ENCODE data around the gene PRKN. TPM values are rescaled to one million over a fixed set of nuclear protein-coding genes. Genes with fewer than 3 reads are reported as not detected.
"Not testable (repeated sequence)": the region's sequence is repeated elsewhere in the genome, so short reads cannot be mapped to it uniquely, and the experiment has no call there.

The PRKN gene
- total RNA-seq, 1 experiment from 2014 or later: 1.2 TPM

DNA sequence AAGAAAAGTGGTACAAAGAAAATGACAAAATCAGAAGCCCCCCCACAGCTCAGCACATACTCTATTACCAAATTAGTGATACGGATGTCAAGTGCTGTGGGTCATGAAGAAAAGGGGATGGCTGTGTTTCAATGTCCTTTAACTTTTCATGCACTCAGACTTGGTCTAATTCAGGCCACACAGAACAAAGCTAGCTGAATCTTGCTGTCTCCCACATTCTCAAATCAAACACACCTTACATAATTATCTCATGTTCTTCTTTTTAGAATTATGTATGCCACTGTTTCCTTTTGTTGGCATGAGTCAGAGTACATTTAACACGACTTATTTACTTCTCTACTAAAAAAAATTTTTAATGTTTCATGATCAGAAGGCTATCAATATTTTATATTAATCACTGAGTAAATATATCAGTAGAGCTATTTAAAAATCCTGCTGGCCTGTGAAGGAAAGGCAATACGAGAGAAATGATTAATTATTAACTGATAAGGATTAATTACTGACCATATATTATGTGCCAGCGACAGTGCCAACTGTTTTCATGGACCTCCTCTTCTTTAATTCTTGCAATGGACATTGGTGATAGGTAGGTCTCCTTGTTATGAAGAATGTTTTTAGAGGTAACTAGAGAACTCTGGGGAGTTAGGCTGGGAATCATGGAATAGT is 857.2 kb downstream of the PRKN start:
- DNase-seq (ENCODE audit: low spot score): no peak
- BruUV-seq (replicated peaks): no TSS peak
- ChIA-PET CTCF (no interaction called here), POLR2A (ENCODE audit: low non-redundant PET) (no interaction called here)
- Histone ChIP-seq H3K36me3 (ENCODE audit: insufficient read depth, low read length, poor library complexity, severe bottlenecking) (no peaks in the 10 kb centered on the region), H3K27ac (ENCODE audit: low read depth, low read length, poor library complexity, severe bottlenecking) (no peak overlapping the region), H3K4me3 (ENCODE audit: low read depth, low read length, poor library complexity, severe bottlenecking) (no peak overlapping the region), H3K4me1 (ENCODE audit: insufficient read depth, low read length, poor library complexity, severe bottlenecking) (no peaks in the 10 kb centered on the region), H3K9me3 (ENCODE audit: low read depth, low read length, poor library complexity, severe bottlenecking) (no peaks in the 10 kb centered on the region), H3K27me3 (replicated peaks; ENCODE audit: insufficient read depth, low read depth, low read length, poor library complexity) (no peaks in the 10 kb centered on the region)
- no peak for TF ChIP-seq EZH2 (IDR thresholded peaks at IDR 0.05; ENCODE audit: borderline replicate concordance, low read depth, low read length, poor library complexity, severe bottlenecking)
- TF ChIP-seq CTCF (conservative IDR thresholded peaks at IDR 0.05; ENCODE audit: low read depth, low read length): no peak
- intact Hi-C loops (cut with micrococcal nuclease; ENCODE audit: unreplicated experiment): no loop called here

- no TSS peak for BruUV-seq (replicated peaks)
- ChIA-PET CTCF (no interaction called here), POLR2A (ENCODE audit: low non-redundant PET) (no interaction called here)
- H3K9me3 ChIP-seq (ENCODE audit: low read depth, low read length, poor library complexity, severe bottlenecking): no peaks in the 10 kb centered on the region
- no peak overlapping the region for H3K27ac ChIP-seq (ENCODE audit: low read depth, low read length, poor library complexity, severe bottlenecking)
- H3K4me1 ChIP-seq (ENCODE audit: insufficient read depth, low read length, poor library complexity, severe bottlenecking): no peaks in the 10 kb centered on the region
- TF ChIP-seq CTCF (conservative IDR thresholded peaks at IDR 0.05; ENCODE audit: low read depth, low read length): no peak
- TF ChIP-seq EZH2 (IDR thresholded peaks at IDR 0.05; ENCODE audit: borderline replicate concordance, low read depth, low read length, poor library complexity, severe bottlenecking): no peak
- no peak for DNase-seq (ENCODE audit: low spot score)
- intact Hi-C loops (cut with micrococcal nuclease; ENCODE audit: unreplicated experiment): no loop called here
- H3K36me3 ChIP-seq (ENCODE audit: insufficient read depth, low read length, poor library complexity, severe bottlenecking): no peaks in the 10 kb centered on the region
- H3K27me3 ChIP-seq (replicated peaks; ENCODE audit: insufficient read depth, low read depth, low read length, poor library complexity): no peaks in the 10 kb centered on the region
- no peak overlapping the region for H3K4me3 ChIP-seq (ENCODE audit: low read depth, low read length, poor library complexity, severe bottlenecking)
Observed at GRCh38 chr6:161869491-161869890, 858.1 kb downstream of the PRKN start.

GRCh38 chr6:161866570-161866969 is 861.0 kb downstream of the PRKN start:
- TF ChIP-seq EZH2 (IDR thresholded peaks at IDR 0.05; ENCODE audit: borderline replicate concordance, low read depth, low read length, poor library complexity, severe bottlenecking) (no peak), CTCF (conservative IDR thresholded peaks at IDR 0.05; ENCODE audit: low read depth, low read length) (no peak)
- POLR2A ChIA-PET (ENCODE audit: low non-redundant PET): no interaction called here
- intact Hi-C loops (cut with micrococcal nuclease; ENCODE audit: unreplicated experiment): no loop called here
- Histone ChIP-seq H3K4me1 (ENCODE audit: insufficient read depth, low read length, poor library complexity, severe bottlenecking) (no peaks in the 10 kb centered on the region), H3K27me3 (replicated peaks; ENCODE audit: insufficient read depth, low read depth, low read length, poor library complexity) (no peaks in the 10 kb centered on the region), H3K9me3 (ENCODE audit: low read depth, low read length, poor library complexity, severe bottlenecking) (no peaks in the 10 kb centered on the region), H3K27ac (ENCODE audit: low read depth, low read length, poor library complexity, severe bottlenecking) (no peak overlapping the region), H3K4me3 (ENCODE audit: low read depth, low read length, poor library complexity, severe bottlenecking) (no peak overlapping the region), H3K36me3 (ENCODE audit: insufficient read depth, low read length, poor library complexity, severe bottlenecking) (no peaks in the 10 kb centered on the region)
- no peak for DNase-seq (ENCODE audit: low spot score)
- no TSS peak for BruUV-seq (replicated peaks)
- CTCF ChIA-PET: no interaction called here

DNA sequence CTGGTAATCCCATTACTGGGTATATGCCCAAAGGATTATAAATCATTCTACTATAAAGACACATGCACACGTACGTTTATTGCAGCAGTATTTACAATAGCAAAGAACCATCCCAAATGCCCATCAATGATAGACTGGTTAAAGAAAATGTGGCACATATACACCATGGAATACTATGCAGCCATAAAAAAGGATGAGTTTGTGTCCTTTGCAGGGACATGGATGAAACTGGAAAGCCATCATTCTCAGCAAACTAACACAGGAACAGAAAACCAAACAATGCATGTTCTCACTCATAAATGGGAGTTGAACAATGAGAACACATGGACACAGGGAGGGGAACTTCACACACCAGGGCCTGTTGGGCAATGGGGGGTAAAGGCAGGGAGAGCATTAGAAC is 866.5 kb downstream of the PRKN start:
- H3K36me3 ChIP-seq (ENCODE audit: insufficient read depth, low read length, poor library complexity, severe bottlenecking); H3K27ac ChIP-seq (ENCODE audit: low read depth, low read length, poor library complexity, severe bottlenecking); POLR2A ChIA-PET (ENCODE audit: low non-redundant PET); H3K4me3 ChIP-seq (ENCODE audit: low read depth, low read length, poor library complexity, severe bottlenecking); BruUV-seq (replicated peaks); CTCF ChIA-PET; DNase-seq (ENCODE audit: low spot score); H3K9me3 ChIP-seq (ENCODE audit: low read depth, low read length, poor library complexity, severe bottlenecking); intact Hi-C loops (cut with micrococcal nuclease; ENCODE audit: unreplicated experiment); H3K27me3 ChIP-seq (replicated peaks; ENCODE audit: insufficient read depth, low read depth, low read length, poor library complexity); H3K4me1 ChIP-seq (ENCODE audit: insufficient read depth, low read length, poor library complexity, severe bottlenecking): not testable (repeated sequence)

Data from A673 (cell line).